Thyroid gland (tissue), 4 donors: ENCODE data around the gene PODN. TPM values are rescaled to one million over a fixed set of nuclear protein-coding genes. Genes with fewer than 3 reads are reported as not detected.

Experiments used
- DNase-seq, 2 donors: peaks; one replicate each; pipeline ENCODE4 v3.0.0-alpha.2; 2019
- H3K27ac ChIP-seq, 3 donors: fragments of 200-600 bp; sonication (generic); 1 replicate in 2 of 3; 2 replicates in 1 of 3; pipeline ENCODE4 v1.5.1; 2016 to 2019; ENCODE audit warnings: mild to moderate bottlenecking in 1 of 3, moderate library complexity in 1 of 3
- H3K27me3 ChIP-seq: fragments of 200-600 bp; sonication (generic); one replicate; pipeline ENCODE4 v1.5.1; 2019
- H3K36me3 ChIP-seq, 2 donors: fragments of 200-600 bp; sonication (generic); one replicate each; pipeline ENCODE4 v1.5.1; 2016 to 2019
- H3K4me1 ChIP-seq, 2 donors: fragments of 200-600 bp; sonication (generic); one replicate each; pipeline ENCODE4 v1.5.1; 2017 to 2019
- H3K4me3 ChIP-seq, 3 donors: fragments of 200-600 bp; sonication (generic); replicated peaks in 1 of 3; 1 replicate in 2 of 3; 2 replicates in 1 of 3; pipeline ENCODE4 v1.5.1; 2016; ENCODE audit warnings: mild to moderate bottlenecking in 1 of 3
- H3K9me3 ChIP-seq: fragments of 200-600 bp; sonication (generic); one replicate; pipeline ENCODE4 v1.5.1; 2017
- POLR2A ChIP-seq, 2 donors: fragments of 450-650 bp; IDR thresholded peaks; one replicate each; pipeline ENCODE4 v1.6.1; 2017; ENCODE audit warnings: antibody characterized with exemption in 2 of 2, mild to moderate bottlenecking in 2 of 2, moderate library complexity in 1 of 2
- WGBS, 2 donors: methylation state at CpG; one replicate each; pipeline ENCODE4 v1.1.5; 2017; 5-methylcytosine and 5-hydroxymethylcytosine counted together
- intact Hi-C: fragments of 100-400 bp; cut with DNase I; formaldehyde crosslinking; loops from one replicate; pipeline ENCODE4 v1.15.1; 2023
- total RNA-seq, 4 donors: library from RNA; depleted of rRNA; stranded (reverse); fragments of >200 nt; gene quantifications; one replicate each; pipeline ENCODE4 v1.2.3, GENCODE V29; 2016
- TF ChIP-seq, protein P1 (sequence below), 6 experiments: fragments of 200-600 bp in 3 of 6; fragments of 450-650 bp in 3 of 6; sonication (generic) in 3 of 6; IDR thresholded peaks; one replicate each; pipeline ENCODE4 v1.5.1; 2016 to 2019; ENCODE audit warnings: antibody characterized with exemption in 6 of 6, mild to moderate bottlenecking in 2 of 6, inconsistent platforms in 1 of 6, moderate library complexity in 1 of 6

The PODN gene
- total RNA-seq, 4 donors from 2014 or later = 80.8 to 125 (median 101) TPM

DNA sequence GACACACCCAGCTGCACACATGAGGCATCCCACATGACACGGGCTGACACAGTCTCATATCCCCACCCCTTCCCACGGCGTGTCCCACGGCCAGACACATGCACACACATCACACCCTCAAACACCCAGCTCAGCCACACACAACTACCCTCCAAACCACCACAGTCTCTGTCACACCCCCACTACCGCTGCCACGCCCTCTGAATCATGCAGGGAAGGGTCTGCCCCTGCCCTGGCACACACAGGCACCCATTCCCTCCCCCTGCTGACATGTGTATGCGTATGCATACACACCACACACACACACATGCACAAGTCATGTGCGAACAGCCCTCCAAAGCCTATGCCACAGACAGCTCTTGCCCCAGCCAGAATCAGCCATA lies 22.6 kb downstream of the PODN start:
- no peaks in the 10 kb centered on the region for H3K27me3 ChIP-seq
- H3K36me3 ChIP-seq = no peaks in the 10 kb centered on the region
- no peak overlapping the region for H3K4me3 ChIP-seq
- intact Hi-C loops = no loop called here
- no peaks in the 10 kb centered on the region for H3K9me3 ChIP-seq
- WGBS, 2 donors = 88 to 96% methylated on average over 8 of the region's 8 CpGs
- H3K27ac ChIP-seq = no peak overlapping the region
- H3K4me1 ChIP-seq = no peaks in the 10 kb centered on the region
- no peak for DNase-seq
- TF ChIP-seq, protein P1, sequence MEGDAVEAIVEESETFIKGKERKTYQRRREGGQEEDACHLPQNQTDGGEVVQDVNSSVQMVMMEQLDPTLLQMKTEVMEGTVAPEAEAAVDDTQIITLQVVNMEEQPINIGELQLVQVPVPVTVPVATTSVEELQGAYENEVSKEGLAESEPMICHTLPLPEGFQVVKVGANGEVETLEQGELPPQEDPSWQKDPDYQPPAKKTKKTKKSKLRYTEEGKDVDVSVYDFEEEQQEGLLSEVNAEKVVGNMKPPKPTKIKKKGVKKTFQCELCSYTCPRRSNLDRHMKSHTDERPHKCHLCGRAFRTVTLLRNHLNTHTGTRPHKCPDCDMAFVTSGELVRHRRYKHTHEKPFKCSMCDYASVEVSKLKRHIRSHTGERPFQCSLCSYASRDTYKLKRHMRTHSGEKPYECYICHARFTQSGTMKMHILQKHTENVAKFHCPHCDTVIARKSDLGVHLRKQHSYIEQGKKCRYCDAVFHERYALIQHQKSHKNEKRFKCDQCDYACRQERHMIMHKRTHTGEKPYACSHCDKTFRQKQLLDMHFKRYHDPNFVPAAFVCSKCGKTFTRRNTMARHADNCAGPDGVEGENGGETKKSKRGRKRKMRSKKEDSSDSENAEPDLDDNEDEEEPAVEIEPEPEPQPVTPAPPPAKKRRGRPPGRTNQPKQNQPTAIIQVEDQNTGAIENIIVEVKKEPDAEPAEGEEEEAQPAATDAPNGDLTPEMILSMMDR (IDR thresholded peaks at IDR 0.05) = no peak
- no peak for TF ChIP-seq POLR2A (IDR thresholded peaks at IDR 0.05)

DNA sequence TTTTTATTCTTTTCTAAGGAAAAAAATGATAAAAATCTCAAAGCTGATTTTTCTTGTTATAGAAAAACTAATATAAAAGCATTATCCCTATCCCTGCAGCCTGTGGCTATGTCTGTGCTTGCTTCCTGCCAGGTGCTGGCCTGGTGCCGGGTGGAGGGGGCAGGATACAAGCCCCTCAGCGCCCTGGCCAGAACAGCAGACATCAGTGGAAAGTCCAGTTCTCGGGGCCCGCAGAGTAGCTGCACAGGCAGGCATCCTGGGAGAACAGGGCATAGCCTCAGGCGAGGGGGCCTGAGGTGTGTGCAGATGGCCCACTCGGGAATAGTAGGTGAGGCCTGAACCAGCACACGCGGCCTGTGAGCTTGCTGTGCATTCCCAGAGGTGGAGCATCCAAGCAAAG lies 23.4 kb downstream of the PODN start:
- intact Hi-C loops = no loop called here

DNA sequence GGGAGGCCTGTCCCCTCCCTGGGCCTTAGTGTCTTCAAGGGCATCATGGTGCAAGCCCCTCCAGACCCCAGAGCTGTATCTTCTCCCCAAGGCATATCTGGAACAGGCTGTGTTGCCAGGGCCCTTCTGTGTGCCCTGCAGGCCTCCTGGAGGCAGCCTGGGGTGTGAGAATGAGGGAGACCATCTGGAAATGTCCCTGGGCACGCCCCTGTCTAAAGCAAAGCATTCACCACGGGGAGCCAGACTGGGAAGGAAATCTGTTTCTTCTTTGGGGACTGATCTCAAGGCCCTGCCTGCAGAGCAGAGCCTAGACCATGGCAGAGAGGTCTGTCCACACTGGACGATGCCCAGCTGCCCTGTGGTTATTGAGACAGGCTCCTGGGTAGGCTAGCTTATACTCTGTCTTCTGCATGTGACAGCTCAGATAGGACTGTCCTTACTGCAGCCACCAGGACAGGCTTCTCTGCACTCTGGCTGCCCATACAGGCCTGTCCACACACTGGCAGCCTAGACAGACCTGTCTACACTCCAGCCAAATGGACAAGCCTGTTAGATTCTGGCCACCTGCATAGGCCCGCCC lies 24.6 kb downstream of the PODN start:
- Histone ChIP-seq H3K9me3 (no peaks in the 10 kb centered on the region), H3K27ac (no peak overlapping the region), H3K4me1 (no peaks in the 10 kb centered on the region), H3K27me3 (no peaks in the 10 kb centered on the region), H3K36me3 (no peaks in the 10 kb centered on the region), H3K4me3 (no peak overlapping the region)
- TF ChIP-seq, protein P1 (IDR thresholded peaks at IDR 0.05) = no peak
- no peak for TF ChIP-seq POLR2A (IDR thresholded peaks at IDR 0.05)
- WGBS, 2 donors = 89 to 100% methylated on average over 2 to 4 of the region's 4 CpGs
- DNase-seq = no peak
- intact Hi-C loops = no loop called here

More for the DNA sequence above, 23.4 kb downstream of the PODN start:
- Histone ChIP-seq H3K4me1 (no peaks in the 10 kb centered on the region), H3K27ac (no peak overlapping the region), H3K4me3 (no peak overlapping the region), H3K36me3 (no peaks in the 10 kb centered on the region), H3K9me3 (no peaks in the 10 kb centered on the region), H3K27me3 (no peaks in the 10 kb centered on the region)
- TF ChIP-seq, protein P1 (IDR thresholded peaks at IDR 0.05) = no peak
- TF ChIP-seq POLR2A (IDR thresholded peaks at IDR 0.05) = no peak
- WGBS, 2 donors = 88 to 100% methylated on average over 3 to 7 of the region's 8 CpGs
- DNase-seq = no peak

DNA sequence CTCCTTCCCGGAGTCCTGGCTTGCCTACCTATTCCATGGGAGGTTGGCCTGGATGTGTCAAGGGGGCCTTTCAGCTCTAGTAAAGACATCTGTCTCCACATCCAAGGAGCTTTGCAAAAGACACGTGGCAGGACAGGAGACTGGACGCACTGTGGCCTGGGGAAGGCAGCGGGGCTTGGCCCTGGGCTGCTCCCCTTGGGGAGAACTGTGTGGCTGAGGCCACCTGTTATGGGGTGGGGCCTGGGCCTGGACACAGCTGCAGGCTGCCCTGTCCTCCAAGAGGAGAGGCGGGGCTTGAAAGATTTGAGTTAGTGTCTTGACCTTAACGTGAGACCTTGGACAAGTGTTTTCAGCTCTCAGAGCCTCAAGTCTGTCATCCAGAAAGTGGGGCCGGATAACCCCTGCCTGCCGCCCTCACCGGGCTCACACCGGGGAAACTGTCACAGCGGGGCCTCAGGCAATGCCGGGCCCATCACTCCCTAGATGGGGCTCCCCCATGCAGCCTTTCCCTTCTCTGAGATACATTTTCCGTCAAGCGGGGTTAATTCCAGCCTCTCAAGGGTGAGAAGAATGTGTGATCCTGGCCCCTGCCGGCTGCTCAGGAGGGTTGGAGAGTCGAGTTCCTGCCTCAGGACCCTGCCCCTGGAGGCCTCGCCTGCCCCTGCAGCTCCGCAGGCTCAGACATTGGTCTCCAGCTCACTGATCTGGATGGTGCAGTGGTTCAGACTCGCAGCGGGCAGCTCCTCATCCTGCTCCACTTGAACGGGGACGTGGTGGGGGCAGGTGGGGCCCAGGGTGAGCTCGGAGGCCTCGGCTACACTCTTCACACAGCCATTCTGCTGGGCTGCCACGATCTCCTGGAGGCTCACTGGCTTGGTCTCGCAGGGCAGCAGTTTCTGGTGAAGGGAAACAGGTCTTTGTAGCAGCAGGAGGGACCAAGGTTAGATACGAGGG lies 25.6 kb downstream of the PODN start:
- H3K4me3 ChIP-seq = no peak overlapping the region
- intact Hi-C loops = no loop called here
- H3K4me1 ChIP-seq = no peaks in the 10 kb centered on the region
- H3K9me3 ChIP-seq = no peaks in the 10 kb centered on the region
- WGBS, 2 donors = 74 to 81% methylated on average over 10 to 20 of the region's 27 CpGs
- TF ChIP-seq, protein P1 (IDR thresholded peaks at IDR 0.05) = no peak
- TF ChIP-seq POLR2A (IDR thresholded peaks at IDR 0.05) = no peak
- no peaks in the 10 kb centered on the region for H3K36me3 ChIP-seq
- no peak overlapping the region for H3K27ac ChIP-seq
- no peaks in the 10 kb centered on the region for H3K27me3 ChIP-seq
- no peak for DNase-seq
